T-helper 1 cell (primary cell): ENCODE data around the gene TTC39C.

Experiments used
- DNase-seq, 5 donors: peaks; one replicate each; pipeline ENCODE4 v3.0.0-alpha.2; 2012 to 2020

Gene TTC39C

GRCh38 chr18:24089515-24090337, 75.2 kb downstream of the TTC39C start:
- no peak for DNase-seq

DNA sequence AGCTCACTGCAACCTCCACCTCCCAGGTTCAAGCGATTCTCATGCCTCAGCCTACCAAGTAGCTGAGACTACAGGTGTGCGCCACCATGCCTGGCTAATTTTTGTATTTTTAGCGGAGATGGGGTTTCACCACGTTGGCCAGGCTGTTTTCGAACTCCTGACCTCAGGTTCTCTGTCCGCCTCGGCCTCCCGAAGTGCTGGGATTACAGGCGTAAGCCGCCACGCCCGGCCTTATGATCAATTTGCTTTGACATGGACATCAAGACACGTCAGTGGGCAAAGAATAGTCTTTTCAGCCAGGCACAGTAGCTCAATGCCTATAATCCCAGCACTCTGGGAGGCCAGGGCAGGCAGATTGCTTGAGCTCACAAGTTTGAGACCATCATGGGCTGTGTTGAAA, 76.3 kb downstream of the TTC39C start:
- no peak for DNase-seq

GRCh38 chr18:24094561-24094960, 80.0 kb downstream of the TTC39C start:
- no peak for DNase-seq

GRCh38 chr18:24095976-24096375, 81.4 kb downstream of the TTC39C start:
- no peak for DNase-seq

DNA sequence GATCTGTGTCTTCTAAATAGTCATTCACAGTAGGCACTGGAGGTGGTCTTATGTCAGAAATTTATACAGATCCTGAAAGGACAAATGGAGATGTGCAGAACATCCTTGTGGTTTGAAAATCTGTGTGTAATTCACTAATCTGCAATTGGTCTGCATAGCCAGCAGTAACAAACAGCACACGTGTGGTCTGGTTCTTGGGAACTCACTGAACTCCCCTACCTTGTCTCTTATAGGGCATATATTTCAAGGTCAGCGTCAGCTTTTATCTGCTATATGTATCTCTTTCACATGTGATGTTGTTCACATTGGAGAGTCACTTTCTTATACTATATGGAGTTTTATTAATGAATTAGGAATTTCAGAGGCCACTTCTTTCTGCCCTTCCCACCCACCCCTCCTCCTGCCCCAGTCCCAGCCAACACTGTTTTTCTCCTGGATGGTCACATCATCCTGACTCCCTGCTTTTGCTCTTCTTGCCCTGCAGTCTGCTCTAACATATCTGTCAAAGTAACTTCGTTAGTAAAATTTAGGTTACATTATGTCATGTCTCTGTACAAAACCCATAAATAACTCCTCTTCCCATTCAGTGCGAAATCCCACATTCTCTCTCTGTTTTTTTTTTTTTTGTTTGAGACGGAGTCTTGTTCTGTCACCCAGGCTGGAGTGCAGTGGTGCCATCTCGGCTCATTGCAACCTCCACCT, 88.9 kb downstream of the TTC39C start:
- no peak for DNase-seq

- no peak for DNase-seq
These were observed 89.9 kb downstream of the TTC39C start for GRCh38 chr18:24104486-24104885.

- no peak for DNase-seq
These were observed 94.1 kb downstream of the TTC39C start for GRCh38 chr18:24108641-24109040.

GRCh38 chr18:24111936-24112335, 97.4 kb downstream of the TTC39C start:
- no peak for DNase-seq

- DNase-seq = no peak
These were observed 97.9 kb downstream of the TTC39C start for GRCh38 chr18:24112464-24112863.

- no peak for DNase-seq
These were observed 98.5 kb downstream of the TTC39C start for GRCh38 chr18:24112874-24113615.

- DNase-seq = no peak
These were observed 100.5 kb downstream of the TTC39C start for GRCh38 chr18:24114924-24115549.

- no peak for DNase-seq
These were observed 101.1 kb downstream of the TTC39C start for GRCh38 chr18:24115628-24116027.

DNA sequence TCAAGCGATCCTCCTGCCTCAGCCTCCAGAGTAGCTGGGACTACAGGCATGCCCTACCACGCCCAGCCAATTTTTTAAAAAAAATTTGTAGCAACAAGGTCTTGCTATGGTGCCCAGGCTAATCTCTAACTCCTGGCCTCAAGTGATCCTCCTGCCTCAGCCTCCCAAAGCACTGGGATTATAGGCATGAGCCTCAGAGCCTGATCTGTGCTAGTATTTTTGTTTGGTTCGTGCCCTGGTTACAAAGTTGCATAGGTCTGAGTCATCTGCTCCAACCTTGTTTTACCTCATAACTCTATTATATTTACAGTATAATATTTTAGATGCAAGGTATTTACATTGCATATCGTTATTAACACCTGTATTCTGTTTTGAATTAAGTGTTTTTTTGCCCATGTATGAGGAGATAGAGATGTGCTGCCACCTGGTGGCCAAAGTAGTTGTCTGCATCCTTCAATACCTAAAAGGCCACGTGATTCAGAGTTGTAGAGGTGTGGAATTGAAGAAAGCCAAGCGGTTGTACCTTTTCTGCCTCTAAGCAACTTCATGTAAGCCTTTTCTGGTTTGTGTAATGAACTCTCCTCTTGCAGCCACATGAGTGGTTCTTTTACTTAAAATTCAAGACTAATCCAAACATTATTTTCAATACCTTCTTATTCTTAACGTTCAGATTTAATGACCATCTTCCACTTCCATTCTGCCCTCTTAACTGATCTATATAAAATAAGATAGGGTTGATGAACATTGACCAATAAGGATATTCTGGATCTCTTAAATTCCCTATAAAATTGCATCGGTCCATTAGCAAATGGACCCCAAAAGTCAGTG, 104.4 kb downstream of the TTC39C start:
- DNase-seq = peak; percentile 48 to 78 (median 72)

- no peak for DNase-seq
These were observed 106.1 kb downstream of the TTC39C start for GRCh38 chr18:24120676-24121075.

DNA sequence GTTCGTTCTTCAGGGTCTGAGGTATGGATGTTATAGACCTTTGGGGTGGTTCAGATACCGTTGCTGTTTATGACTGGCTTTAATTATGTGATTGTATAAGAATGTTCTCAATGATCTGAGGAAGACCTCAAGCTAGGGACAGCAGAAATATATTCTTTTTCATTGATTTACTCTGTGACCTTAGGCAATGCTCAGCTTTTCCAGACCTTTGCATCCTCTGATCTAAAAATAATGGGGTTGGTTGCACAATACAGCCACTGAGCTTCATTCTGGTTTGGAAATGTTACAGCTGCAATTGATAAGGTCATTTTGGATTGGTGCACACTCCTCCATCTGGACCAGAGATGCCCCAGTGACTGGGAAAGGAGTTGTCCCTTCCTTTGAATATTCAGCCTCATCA, 107.1 kb downstream of the TTC39C start:
- DNase-seq = no peak

DNA sequence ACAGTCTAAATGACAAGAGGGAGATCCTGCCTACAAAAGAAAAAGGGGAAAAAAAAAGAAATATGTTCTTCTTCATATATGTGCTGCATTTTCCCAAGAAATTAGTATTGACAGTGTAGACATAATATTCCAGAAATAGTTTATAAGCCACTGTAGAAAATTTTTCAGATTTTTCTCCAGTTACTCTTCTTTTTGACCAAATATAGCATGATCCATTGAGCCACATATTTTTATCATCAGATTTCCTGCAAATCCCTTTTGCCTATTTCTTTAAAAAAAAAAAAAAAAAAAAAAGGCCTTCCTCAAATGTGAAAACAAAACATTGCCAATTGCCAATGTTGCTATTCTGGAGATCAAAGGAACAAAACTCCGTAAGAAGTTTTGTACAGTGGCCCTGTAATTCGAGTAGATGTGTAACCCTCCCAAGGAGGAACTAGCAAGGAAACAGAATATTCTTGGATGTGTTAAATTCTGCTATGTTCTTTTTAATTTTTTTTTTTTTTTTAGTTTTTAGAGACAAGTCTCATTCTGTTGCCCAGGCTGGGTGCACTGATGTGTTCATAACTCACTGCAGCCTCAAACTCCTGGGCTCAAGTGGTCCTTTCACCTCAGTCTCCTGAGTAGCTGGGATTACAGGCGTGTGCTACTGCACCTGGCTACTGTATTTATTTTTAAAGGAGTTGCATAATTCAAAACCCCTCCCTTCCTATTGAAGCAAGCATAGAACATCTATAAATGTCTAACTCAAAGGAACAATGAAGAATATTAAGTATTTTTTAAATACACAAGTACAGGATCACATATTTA, 111.8 kb downstream of the TTC39C start:
- DNase-seq = no peak

DNA sequence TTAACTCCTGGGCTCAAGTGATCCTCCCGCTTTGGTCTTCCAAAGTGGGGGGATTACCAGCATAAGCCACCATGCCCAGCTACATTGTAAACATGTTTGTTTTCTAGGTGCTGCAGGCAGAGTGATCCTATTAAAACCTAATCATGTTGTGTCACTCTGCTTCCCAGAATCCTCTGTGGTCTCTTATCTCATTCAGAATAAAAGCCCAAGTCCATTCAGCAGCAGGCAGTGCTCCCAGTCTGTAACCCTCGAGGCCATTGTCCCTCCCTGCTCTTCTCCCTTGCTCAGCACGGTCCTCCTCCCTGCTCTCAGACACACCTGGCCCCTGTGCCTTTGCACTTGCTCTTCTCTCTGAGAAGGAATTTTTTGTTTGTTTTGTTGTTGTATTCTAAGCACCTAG, 113.2 kb downstream of the TTC39C start:
- no peak for DNase-seq

GRCh38 chr18:24128700-24129099, 114.1 kb downstream of the TTC39C start:
- no peak for DNase-seq

DNA sequence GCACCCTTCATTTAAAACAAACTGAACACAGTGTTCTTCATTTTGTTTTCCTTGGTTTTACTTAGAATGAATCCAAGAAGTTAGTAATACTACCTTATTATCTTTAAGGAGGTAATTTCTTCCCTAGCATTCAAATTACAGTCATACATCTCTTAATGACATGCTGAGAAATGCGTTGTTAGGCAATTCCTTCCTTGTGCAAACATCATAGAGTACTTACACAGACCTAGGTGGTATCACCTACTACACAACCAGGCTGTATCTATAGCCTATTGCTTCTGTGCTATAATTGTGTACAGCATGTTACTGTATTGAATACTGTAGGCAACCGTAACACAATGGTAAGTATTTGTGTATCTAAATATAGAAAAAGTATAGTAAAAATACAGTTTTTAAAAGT, 115.9 kb downstream of the TTC39C start:
- no peak for DNase-seq

GRCh38 chr18:24136967-24137373, 122.4 kb downstream of the TTC39C start:
- DNase-seq = peak in 1 of 5 donors; percentile 27

GRCh38 chr18:24138409-24138788, 123.8 kb downstream of the TTC39C start:
- DNase-seq = no peak
